ENCODE data around the gene CPT2. TPM values are rescaled to one million over a fixed set of nuclear protein-coding genes. Genes with fewer than 3 reads are reported as not detected.
"Not testable (repeated sequence)": the region's sequence is repeated elsewhere in the genome, so short reads cannot be mapped to it uniquely, and the experiment has no call there.

The CPT2 gene
- total RNA-seq, 1 experiment from 2014 or later, result 17.0 TPM

GRCh38 chr1:53182716-53183094 lies 13.9 kb upstream of the CPT2 start:
- no TSS peak for BruUV-seq (replicated peaks)
- no peak overlapping the region for H3K4me3 ChIP-seq (ENCODE audit: low read depth, low read length, poor library complexity, severe bottlenecking)
- ChIA-PET CTCF (interaction anchor here (0.8 kb wide), 1 partner anchor 281 kb away, joined by 3 read pairs; no protein-coding TSS in a partner anchor), POLR2A (ENCODE audit: low non-redundant PET) (no interaction called here)
- H3K36me3 ChIP-seq (ENCODE audit: insufficient read depth, low read length, poor library complexity, severe bottlenecking), result no peaks in the 10 kb centered on the region
- no peak for TF ChIP-seq CTCF (conservative IDR thresholded peaks at IDR 0.05; ENCODE audit: low read depth, low read length)
- TF ChIP-seq EZH2 (IDR thresholded peaks at IDR 0.05; ENCODE audit: borderline replicate concordance, low read depth, low read length, poor library complexity, severe bottlenecking), result no peak
- H3K27ac ChIP-seq (ENCODE audit: low read depth, low read length, poor library complexity, severe bottlenecking), result no peak overlapping the region
- intact Hi-C loops (cut with micrococcal nuclease; ENCODE audit: unreplicated experiment), result loop anchor here (5.0 to 10.0 kb wide), 3 partner anchors 118 to 338 kb away; partner anchors contain the start of genes PODN and ZYG11A
- no peak for DNase-seq (ENCODE audit: low spot score)
- no peaks in the 10 kb centered on the region for H3K27me3 ChIP-seq (replicated peaks; ENCODE audit: insufficient read depth, low read depth, low read length, poor library complexity)
- H3K4me1 ChIP-seq (ENCODE audit: insufficient read depth, low read length, poor library complexity, severe bottlenecking), result no peaks in the 10 kb centered on the region
- H3K9me3 ChIP-seq (ENCODE audit: low read depth, low read length, poor library complexity, severe bottlenecking), result no peaks in the 10 kb centered on the region

- BruUV-seq (replicated peaks), result no TSS peak
- no peak overlapping the region for H3K27ac ChIP-seq (ENCODE audit: low read depth, low read length, poor library complexity, severe bottlenecking)
- CTCF ChIA-PET, result interaction anchor here (0.6 to 0.8 kb wide), 2 partner anchors 278 to 282 kb away, joined by 3 read pairs; no protein-coding TSS in a partner anchor
- POLR2A ChIA-PET (ENCODE audit: low non-redundant PET), result no interaction called here
- DNase-seq (ENCODE audit: low spot score), result no peak
- H3K4me1 ChIP-seq (ENCODE audit: insufficient read depth, low read length, poor library complexity, severe bottlenecking), result no peaks in the 10 kb centered on the region
- H3K36me3 ChIP-seq (ENCODE audit: insufficient read depth, low read length, poor library complexity, severe bottlenecking), result no peaks in the 10 kb centered on the region
- intact Hi-C loops (cut with micrococcal nuclease; ENCODE audit: unreplicated experiment), result loop anchor here (5.0 to 10.0 kb wide), 3 partner anchors 119 to 339 kb away; partner anchors contain the start of genes PODN and ZYG11A
- H3K9me3 ChIP-seq (ENCODE audit: low read depth, low read length, poor library complexity, severe bottlenecking), result no peaks in the 10 kb centered on the region
- no peak overlapping the region for H3K4me3 ChIP-seq (ENCODE audit: low read depth, low read length, poor library complexity, severe bottlenecking)
- TF ChIP-seq CTCF (conservative IDR thresholded peaks at IDR 0.05; ENCODE audit: low read depth, low read length), result no peak
- no peak for TF ChIP-seq EZH2 (IDR thresholded peaks at IDR 0.05; ENCODE audit: borderline replicate concordance, low read depth, low read length, poor library complexity, severe bottlenecking)
- no peaks in the 10 kb centered on the region for H3K27me3 ChIP-seq (replicated peaks; ENCODE audit: insufficient read depth, low read depth, low read length, poor library complexity)
These were observed 13.3 kb upstream of the CPT2 start for GRCh38 chr1:53183095-53183990.

GRCh38 chr1:53185955-53186297 lies 10.7 kb upstream of the CPT2 start:
- intact Hi-C loops (cut with micrococcal nuclease; ENCODE audit: unreplicated experiment), result loop anchor here (5.0 to 10.0 kb wide), 3 partner anchors 121 to 484 kb away; partner anchors contain the start of genes PODN and ZYG11A
- H3K27ac ChIP-seq (ENCODE audit: low read depth, low read length, poor library complexity, severe bottlenecking); H3K4me1 ChIP-seq (ENCODE audit: insufficient read depth, low read length, poor library complexity, severe bottlenecking); H3K36me3 ChIP-seq (ENCODE audit: insufficient read depth, low read length, poor library complexity, severe bottlenecking); DNase-seq (ENCODE audit: low spot score); POLR2A ChIA-PET (ENCODE audit: low non-redundant PET); H3K4me3 ChIP-seq (ENCODE audit: low read depth, low read length, poor library complexity, severe bottlenecking); H3K27me3 ChIP-seq (replicated peaks; ENCODE audit: insufficient read depth, low read depth, low read length, poor library complexity); BruUV-seq (replicated peaks); H3K9me3 ChIP-seq (ENCODE audit: low read depth, low read length, poor library complexity, severe bottlenecking): not testable (repeated sequence)
- CTCF ChIA-PET, result interaction anchor here (0.7 to 0.8 kb wide), 2 partner anchors 10 to 281 kb away, joined by 3 read pairs; no protein-coding TSS in a partner anchor
- 0 out of 2 replicates have a peak, but pooled peaks have one; percentile 27 for TF ChIP-seq CTCF (conservative IDR thresholded peaks at IDR 0.05; ENCODE audit: low read depth, low read length)
